NCI-H1436 treated with DMSO at 0.1 percent for 48 hours (cell line): Measurements from ENCODE around the gene MARCHF7.
A peak's percentile ranks its signal among the peaks of the same experiment; 100 is the strongest.
"Not testable (repeated sequence)": the region's sequence is repeated elsewhere in the genome, so short reads cannot be mapped to it uniquely, and the experiment has no call there.

Experiments used
- DNase-seq: peaks from one replicate; lab custom pipeline; 2025; lab: John Stamatoyannopoulos, UW

Gene MARCHF7, protein sequence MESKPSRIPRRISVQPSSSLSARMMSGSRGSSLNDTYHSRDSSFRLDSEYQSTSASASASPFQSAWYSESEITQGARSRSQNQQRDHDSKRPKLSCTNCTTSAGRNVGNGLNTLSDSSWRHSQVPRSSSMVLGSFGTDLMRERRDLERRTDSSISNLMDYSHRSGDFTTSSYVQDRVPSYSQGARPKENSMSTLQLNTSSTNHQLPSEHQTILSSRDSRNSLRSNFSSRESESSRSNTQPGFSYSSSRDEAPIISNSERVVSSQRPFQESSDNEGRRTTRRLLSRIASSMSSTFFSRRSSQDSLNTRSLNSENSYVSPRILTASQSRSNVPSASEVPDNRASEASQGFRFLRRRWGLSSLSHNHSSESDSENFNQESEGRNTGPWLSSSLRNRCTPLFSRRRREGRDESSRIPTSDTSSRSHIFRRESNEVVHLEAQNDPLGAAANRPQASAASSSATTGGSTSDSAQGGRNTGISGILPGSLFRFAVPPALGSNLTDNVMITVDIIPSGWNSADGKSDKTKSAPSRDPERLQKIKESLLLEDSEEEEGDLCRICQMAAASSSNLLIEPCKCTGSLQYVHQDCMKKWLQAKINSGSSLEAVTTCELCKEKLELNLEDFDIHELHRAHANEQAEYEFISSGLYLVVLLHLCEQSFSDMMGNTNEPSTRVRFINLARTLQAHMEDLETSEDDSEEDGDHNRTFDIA

DNA sequence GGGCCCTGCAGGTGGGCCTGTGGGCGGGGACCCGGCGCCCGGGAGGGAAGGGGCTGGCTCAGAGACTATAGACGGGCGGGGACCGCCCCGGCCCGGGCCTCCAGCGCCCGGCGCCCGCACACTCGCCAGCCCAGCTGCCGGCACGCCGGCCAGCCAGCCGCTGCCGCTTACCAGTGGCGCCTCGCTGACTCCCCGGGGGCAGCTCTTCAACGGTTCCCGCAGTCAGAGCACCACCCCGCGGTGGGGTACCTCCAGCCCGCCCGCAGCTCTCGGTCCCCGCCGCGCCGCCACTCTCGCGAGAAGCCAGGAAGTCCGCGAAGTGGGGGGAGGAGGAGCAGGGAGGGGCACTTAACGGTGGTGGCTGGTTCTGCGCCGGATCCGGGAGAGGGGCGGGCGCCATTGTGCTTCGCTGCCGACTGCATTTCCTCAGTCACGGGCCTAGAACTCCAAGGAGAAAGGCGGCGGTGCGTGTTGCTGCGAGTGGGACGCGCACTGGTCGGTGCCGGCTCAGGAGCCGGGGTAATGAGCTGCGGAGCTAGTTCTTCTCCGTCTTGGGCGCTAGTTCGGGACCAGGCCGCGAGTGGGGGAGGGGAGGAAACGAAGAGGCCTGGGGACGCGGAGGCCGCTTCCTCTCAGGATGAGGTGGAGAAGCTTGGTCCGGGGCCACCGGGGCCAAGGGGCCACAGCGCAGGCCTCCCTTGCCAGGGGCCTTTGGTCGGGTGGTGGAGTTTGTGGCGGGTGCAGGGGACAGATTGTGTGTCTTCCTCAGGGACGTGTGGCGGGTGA is at the start of gene MARCHF7:
TSS of gene MARCHF7 (plus strand) at position 364 of the 786 bp plus-strand sequence. CDS start 16,517 bp downstream, outside the sequence.
- DNase-seq, result peak; percentile 82

DNA sequence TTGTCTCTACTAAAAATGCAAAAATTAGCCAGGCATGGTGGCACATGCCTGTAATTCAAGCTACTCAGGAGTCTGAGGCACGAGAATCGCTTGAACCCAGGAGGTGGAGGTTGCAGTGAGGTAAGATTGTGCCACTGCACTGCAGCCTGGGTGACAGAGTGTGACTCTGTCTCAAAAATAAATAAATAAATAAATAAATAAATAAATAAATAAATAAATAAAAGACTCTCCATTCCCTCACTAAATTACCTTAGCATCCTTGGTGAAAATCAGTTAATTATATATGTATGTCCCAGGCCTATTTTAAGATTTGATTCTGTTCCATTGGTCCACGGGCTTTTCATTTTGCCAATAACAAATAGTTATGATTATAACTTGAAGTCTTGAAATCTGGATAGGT is 44.9 kb upstream of the MARCHF7 start:
- DNase-seq, result not testable (repeated sequence)

DNA sequence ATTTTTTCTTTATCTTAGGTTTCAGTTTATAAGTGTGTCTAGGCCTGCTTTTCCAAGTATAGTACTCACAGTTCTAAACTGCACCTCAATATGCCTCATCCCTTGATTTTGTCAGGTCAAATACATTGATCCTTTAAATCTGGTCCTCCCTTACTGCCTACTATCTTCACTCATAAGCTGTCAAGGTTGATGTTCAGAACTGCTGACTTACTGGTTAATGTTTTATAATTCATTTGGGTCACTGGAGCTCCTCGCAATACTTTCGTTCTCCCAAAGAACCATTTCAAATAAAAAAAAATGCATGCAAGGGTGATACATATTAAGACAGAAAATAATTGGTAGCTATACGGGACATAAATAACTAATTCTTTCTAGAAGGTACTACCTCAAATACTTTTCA is 41.3 kb upstream of the MARCHF7 start:
- no peak for DNase-seq

DNA sequence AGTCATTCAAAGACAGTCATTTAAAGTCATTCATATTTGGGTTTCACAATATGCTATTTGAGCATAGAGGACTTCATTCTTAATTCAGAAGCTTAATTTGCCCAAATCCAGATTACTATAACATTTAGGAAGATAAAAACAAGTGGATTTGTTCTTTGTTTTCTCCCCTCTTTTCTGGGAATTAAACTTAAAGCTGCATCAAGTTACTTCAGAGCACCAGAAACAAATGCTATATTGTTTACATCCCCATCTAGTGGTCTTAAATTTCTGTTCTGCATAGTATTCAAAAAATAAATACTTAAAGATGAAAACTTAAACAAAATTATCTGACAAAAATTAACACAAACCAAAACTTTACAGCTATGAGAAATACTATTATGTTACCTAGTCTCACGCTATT is 34.7 kb upstream of the MARCHF7 start:
- DNase-seq, result no peak

DNA sequence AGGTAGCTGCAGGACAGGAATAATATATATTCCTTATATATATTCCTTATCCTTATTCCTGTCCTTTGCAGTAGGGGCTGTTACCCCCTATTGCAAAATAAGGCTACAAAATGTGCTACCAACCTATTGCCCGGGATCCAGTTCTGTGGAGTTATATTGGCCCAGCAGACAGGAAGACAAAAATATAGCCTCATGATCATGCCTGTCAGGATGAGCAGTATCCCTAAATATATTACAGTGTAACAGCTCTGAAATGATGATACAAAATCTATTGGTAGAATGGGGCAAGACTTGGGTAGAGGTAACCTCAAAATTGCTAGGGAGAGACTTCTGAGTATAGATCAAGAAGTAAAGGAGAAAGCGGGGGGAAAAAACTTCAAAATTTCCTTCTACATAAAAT is 31.6 kb upstream of the MARCHF7 start:
- no peak for DNase-seq

DNA sequence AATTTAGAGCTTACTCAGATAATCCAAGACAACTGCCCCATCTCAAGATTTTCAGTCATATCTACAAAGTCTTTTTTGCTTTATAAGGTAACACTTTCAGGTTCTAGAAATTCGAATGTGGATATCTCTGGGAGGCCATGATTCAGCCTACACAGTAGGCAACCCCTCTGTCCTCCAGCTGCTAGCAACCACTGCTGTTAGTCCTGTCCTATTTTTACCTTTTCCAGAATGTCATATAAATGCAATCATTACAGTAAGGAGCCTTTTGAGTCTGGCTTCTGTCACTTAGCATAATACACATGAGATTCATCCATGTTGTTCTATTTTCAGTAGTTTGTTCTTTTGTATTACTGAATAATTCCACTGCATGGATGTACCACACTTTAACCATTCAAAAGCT is 28.5 kb upstream of the MARCHF7 start:
- no peak for DNase-seq

DNA sequence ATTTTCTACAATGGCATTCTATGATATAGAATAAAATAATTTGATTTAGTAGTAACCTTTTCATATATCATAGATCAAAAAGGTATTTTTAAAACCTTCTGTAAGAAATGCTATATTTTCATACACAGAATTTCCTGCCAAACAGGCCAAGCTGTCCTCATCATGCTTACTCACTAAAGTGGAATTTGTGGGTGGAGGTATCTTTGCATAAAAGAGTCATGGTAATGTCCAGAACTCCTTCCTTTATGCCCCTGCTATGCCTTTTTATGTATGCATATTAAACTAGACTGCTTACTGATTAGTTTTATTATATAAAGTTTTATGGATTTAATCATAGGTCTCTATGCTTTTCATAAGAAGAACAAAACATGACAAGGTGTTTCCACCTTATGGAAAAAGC is 27.5 kb upstream of the MARCHF7 start:
- DNase-seq, result no peak

DNA sequence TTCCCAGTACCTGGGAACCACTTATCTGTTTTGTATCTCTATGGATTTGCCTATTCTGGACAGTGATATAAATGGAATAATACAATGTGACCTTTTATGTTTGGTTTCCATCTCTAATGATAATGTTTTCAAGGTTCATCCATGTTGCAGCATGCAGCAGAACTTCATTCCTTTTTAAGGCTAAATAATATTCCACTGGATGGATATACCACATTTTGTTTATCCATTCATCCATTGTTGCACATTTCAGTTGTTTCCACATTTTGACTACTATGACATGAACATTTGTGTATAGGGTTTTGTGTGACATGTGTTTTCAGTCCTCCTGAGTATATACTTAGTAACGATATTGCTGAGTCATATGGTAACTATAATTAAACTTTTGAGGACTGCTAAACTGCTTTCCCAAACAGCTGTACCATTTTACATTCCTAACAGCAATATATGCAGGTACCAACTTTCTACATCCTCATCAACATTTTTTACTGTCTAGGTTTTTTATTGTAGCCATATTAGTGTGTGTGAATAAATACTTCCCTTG is 17.7 kb upstream of the MARCHF7 start:
- DNase-seq, result no peak

DNA sequence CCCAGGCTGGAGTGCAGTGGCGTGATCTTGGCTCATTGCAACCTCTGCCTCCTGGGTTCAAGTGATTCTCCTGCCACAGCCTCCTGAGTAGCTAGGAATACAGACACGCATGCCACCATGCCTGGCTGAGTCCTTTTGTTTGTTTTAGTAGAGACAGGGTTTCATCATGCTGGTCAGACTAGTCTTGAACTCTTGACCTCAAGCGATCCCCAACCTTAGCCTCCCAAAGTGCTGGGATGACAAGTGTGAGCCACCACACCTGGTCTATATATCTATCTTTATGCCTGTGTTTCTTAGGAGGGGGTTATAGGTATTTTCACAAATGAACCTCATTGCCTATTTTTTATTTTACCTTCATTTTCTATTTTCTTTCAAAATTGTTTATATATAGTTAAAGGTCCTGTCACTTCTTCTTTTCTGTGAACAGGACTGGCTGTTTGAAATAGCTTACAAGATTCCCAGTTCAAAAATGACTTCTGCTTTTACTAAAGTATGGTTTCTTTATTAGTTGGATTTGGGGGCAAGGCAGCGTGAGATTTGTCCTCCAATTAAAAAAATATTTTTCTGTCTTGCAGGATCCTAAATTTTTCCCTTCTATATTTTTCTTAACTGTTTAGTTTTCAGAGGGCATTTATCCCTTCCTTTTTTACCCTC is 16.4 kb upstream of the MARCHF7 start:
- DNase-seq, result no peak

DNA sequence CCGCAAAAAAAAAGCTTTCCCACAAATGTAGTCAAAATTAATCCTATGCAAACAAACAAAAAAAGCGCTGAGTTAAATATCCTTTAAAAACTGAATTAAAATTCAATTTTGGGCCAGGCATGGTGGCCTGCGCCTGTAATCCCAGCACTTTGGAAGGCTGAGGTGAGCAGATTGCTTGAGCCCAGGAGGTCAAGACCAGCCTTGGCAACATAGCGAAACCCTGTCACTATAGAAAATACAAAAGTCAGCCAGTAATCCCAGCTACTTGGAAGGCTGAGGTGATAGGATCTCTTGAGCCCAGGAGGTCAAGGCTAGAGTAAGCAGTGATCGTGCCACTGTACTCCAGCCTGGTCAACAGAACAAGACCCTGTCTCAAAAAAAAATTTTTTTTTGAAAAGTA is 8.8 kb upstream of the MARCHF7 start:
- DNase-seq, result no peak

DNA sequence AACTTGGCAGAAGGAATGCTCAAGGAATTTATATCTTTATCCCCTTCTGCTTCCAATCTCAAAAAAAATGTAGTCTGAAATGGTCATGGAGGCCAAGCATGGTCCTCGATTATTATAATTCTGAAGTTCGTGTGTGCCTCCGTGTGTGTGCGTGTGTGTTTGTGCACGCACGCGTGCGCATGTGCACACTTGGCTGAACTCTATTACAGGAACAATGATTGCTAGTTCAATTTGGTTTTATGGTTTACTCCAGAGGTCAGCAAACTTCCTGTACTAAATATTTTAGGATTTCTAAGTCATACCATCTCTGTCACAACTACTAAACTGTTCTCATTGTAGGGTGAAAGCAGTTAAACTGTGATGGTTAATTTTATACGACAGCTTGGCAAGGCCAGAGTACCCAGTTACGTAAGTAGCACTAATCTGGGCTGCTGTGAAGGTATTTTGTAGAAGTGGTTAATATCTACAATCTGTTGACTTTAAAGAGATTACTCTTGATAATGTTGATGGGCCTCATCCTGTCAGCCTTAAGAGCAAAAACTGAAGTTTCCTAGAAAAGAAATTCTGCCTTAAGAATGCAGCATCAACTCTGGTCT is 5.8 kb upstream of the MARCHF7 start:
- DNase-seq, result no peak

DNA sequence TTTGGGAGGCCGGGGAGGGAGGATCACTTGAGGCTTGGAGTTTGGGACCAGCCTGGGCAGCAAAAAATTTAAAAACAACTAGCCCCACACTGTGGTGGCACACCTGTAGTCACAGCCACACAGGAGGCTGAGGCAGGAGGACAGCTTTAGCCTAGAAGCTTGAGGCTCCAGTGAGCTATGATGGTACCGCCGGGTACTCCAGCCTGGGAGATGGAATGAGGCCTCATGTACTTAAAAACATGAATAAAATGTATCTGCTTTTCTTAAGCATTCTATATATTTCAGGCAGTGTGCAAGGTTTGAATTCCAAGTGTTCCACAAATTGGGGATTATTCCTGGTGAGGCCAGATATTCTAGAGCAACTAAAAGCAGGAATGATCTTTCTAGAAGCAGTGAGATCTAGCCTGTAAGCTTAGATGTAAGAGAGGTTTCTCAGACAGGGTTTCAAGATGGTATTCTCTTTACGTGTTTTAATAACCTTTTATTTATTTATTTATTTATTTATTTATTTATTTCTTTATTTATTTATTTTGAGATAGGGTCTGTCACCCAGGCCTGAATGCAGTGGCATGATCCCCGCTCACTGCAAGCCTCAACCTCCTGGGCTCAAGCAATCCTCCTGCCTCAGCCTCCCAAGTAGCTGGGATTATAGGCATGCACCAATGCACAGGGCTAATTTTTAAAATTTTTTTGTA is 4.1 kb upstream of the MARCHF7 start:
- DNase-seq, result no peak

DNA sequence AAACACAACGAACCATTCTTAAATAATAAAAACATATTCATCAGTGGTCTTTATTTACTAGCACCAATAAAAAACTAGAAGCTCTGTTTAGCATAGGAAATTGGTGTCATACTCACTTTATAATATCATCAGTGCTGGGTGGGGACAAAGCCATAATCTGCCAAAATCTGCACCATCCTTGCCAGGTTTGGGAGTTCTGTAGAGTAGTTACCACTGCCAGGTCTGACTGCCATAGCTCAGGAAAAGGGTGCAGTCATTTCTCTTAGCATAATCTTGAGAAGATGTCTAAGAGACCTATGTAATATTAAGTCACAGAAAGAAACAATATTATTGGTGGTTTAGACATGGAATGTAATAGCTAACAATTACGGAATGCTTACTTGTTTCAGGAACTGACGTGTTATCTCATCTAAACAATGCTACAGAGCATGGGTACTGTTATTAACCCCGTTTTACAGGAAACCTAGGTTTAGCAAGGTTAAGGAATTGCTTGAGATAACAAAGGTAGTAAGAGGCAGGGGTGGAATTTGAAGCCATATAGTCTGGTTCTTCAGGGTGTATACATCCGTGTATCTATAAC is 1.6 kb upstream of the MARCHF7 start:
- no peak for DNase-seq

DNA sequence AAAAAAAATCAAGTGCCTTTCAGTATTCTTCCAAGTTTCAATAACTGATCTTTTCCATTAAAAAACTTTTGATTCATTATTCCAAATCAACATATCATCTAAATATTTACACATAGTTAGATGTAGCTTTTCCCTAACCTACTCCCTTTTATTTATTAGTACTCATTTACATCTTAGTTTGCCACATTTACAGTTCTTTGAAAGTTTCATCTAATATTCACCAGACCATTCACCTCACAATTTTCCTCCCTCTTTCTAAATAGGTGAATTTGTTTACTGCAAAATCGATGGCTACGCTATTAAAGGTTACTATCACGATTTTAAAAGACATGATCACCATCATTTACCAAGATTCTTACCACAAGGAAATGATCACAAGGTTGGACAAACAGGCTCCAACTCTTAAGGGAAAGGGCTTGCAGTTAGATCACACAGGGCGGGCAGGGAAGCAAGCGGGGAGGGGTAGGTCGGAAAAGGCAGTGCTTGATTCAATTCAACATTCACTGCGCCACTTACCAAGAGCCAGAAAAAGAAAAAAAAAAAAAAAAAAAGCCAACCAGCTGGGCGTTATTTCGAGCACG is 654 bp upstream of the MARCHF7 start:
- peak; percentile 66 for DNase-seq

DNA sequence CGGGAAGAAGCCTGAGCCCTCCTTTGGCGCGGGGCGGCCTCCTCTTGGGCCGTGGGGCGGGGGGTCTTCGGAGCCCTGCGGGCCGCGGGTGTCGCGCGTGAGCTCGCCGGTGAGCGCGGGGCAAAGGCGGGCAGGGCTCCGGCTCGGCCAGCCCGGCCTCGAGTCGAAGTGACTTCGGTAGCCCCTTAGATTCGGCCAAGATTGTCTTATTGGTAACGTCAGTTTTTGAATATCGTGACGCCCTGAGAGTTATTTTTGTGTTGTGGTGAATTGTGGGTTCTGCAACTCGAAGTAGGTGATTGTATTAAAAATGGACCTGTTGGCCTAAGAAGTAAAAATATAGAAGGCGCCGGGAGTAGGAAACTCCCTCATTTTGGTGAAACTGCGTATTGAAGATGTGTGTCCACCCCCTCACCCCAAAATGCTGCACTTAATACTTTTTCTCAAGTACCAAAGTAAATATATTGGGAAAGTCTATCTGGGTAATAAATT is 669 bp downstream of the MARCHF7 start:
- DNase-seq, result no peak

DNA sequence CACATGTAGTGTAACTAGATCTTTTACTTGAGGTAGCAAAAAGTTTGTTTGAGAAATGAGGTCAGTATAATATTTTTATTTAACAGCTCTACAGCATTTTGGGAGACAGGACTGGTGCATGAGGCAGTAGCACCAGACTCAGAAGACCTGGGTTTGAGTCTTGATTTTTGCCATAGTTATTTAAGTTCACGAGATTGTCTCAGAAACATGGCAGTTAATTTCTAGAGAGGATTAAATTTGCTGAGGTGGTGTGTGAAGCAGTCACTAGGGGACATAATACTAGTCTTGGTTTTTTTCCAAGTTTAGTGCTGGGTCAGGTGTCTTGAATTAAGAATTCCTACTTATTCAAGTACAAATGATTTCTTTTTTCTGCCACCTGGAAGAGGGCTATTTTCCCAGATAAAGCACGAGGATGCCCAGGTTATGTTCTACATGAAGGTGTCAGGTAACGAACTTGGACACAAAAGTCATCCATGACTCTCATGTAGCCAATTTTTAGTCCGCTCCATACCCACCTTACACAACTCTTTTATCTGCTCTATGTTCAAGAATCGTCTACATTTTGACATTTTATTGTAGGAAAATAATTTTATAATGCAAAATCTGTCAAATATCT is 1.4 kb downstream of the MARCHF7 start:
- no peak for DNase-seq

DNA sequence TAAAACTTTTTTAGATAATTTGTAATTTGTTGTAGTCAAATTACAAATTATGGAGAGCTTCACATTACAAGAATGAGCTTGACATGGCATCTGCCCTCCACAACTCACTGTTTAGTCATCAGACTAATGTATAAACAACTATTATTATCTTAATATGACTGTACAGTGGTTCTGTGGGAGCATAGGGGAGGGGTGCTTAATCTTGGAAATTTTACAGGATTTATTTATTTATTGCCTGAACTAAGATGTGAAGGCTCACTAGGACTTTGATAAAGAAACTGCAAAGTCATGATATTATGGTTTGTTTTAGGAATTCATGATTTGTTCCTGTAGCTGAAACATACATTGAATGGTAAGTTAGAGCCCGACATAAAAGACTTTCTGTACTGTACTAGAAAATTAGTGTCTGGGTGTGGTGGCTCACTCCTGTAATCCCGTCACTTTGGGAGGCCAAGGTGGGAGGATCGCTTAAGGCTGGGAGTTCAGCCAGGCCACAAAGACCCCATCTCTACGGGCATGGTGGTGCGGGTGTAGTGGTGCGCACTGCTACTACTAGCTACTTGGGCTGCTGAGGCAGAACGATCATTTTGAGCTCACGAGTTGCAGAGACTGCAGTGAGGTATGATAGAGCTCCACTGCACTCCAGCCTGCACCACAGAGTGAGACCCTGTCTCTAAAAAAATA is 2.1 kb downstream of the MARCHF7 start:
- DNase-seq, result no peak

DNA sequence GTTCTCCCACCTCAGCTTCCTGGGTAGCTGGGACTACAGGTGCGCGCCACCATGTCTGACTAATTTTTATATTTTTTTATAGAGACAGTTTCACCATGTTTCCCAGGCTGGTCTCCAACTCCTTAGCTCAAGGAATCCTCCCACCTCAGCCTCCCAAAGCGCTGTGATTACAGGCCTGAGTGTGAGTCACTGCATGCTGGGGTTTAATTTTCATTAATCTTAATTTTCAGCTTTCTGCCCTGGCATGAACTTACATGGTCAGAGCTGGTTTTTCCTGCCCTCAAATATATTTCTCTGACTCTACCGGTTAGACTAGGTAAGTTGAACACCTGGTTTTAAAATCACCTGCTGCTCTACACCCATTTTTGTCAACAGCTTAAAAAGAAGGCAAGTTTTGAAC is 3.1 kb downstream of the MARCHF7 start:
- no peak for DNase-seq

DNA sequence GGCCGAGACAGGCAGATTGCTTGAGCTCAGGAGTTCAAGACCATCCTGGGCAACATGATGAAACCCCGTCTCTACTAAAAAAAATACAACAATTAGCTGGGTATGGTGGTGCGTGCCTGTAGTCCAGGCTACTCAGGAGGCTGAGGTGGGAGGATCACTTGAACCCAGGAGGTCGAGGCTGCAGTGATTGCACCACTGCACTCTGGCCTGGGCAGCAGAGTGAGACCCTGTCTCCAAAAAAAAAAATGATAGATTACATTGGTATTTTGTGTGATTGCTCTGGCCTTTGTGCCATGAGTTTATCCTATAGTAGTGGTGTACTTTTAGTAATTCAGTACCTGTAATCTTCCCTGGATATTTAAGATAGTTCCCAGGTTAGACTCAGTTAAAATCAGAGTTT is 4.1 kb downstream of the MARCHF7 start:
- not testable (repeated sequence) for DNase-seq
